AG09309 (cell line): ENCODE measurements around the gene DDX41.
"Not testable (repeated sequence)": the region's sequence is repeated elsewhere in the genome, so short reads cannot be mapped to it uniquely, and the experiment has no call there.

Experiments
- DNase-seq: peaks from one replicate; pipeline ENCODE4 v3.0.0-alpha.2; 2010; ENCODE audit warnings: low read depth
- H3K4me3 ChIP-seq: 2 replicates; pipeline ENCODE4 v1.5.1; 2011; ENCODE audit warnings: mild to moderate bottlenecking, low read depth, low read length, moderate library complexity; ENCODE audit not compliant: control insufficient read depth
- CTCF ChIP-seq: IDR thresholded peaks from 2 replicates; pipeline ENCODE4 v1.5.1; 2011; ENCODE audit warnings: mild to moderate bottlenecking, low read depth, low read length, inconsistent platforms; ENCODE audit not compliant: insufficient read depth, control insufficient read depth; ENCODE audit errors: missing control alignments

DDX41 gene

DNA sequence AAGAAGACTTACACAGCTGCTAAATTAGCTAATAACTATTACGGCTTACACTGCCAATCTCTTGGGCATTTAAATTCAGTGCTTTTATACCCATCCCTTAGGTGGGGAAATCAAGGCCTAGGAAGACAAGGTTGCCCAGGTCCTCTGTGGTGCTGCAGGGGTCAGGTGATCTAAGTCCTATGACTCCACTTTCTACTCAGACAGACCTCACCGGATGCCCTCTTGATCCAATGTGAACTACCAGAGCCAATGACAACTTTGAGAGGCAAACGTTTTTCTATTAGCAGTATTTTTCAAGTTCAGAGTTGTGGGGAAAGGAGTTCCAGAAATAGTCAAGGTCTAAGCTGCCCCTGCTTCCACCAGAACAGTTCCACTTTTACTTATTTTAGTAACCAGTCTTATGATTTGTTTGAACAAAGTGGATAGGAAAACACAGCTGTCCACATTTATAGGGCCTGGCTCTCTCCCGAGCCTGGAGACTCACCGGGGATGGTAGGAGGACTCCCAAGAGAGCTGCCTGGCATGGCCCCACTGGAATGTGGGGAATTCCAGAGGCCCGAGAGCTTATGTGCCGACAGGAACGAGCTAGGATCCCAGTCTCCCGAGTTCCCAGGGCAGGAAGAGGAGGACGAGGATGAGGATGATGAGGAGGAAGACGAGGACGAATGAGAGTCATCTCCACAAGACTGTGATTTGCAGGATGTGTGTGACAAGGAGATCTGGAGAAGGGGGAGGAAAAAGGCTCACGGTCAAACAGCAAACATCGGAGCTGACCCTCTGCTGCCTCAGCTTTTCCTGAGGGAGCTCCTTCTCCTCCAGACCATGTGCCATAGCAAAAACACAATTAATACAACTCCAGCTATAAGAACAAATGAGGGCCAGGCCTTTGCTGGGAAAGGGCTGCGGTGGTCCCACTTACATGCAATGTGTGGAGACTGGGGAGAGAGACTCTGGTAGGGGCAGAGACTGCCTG is 20.9 kb upstream of the DDX41 start:
- no peak overlapping the region for H3K4me3 ChIP-seq
- no peak for TF ChIP-seq CTCF
- peak; percentile 83 for DNase-seq

GRCh38 chr5:177536386-177536785 is 19.6 kb upstream of the DDX41 start:
- no peak for TF ChIP-seq CTCF
- no peak for DNase-seq

GRCh38 chr5:177535125-177535524 is 18.4 kb upstream of the DDX41 start:
- TF ChIP-seq CTCF: no peak
- DNase-seq: no peak
- H3K4me3 ChIP-seq: no peak overlapping the region

More at GRCh38 chr5:177536386-177536785, 19.6 kb upstream of the DDX41 start:
- no peak overlapping the region for H3K4me3 ChIP-seq

DNA sequence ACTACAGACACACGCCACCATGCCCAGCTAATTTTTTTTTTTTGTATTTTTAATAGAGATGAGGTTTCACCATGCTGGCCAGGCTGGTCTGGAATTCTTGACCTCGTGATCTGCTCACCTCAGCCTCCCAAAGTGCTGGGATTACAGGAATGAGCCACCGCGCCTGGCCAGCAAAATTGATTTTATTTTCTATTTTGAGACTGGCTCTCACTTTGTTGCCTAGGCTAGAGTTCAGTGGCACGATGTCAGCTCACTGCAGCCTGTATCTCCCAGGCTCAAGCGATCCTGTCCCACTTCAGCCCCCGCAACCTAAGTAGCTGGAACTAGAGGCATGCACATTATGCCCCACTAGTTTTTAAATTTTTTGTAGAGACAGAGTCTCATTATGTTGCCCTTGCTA is 17.7 kb upstream of the DDX41 start:
- DNase-seq, H3K4me3 ChIP-seq: not testable (repeated sequence)

GRCh38 chr5:177531209-177531940 is 14.6 kb upstream of the DDX41 start:
- H3K4me3 ChIP-seq: no peak overlapping the region
- DNase-seq: no peak
- TF ChIP-seq CTCF: no peak

- no peak for DNase-seq
- H3K4me3 ChIP-seq: no peak overlapping the region
- TF ChIP-seq CTCF: no peak
Observed at GRCh38 chr5:177530638-177531037, 13.9 kb upstream of the DDX41 start.
